H1 (cell line): ENCODE results near the gene CFP. TPM values are rescaled to one million over a fixed set of nuclear protein-coding genes. Genes with fewer than 3 reads are reported as not detected.

ENCODE experiments used
- CTCF ChIA-PET: fragments of 300-600 bp; sonication (Branson Sonifier 250); formaldehyde crosslinking; loops from one replicate; lab custom pipeline; 2021; ENCODE audit not compliant: partially characterized antibody; lab: Charles Lee
- POLR2A ChIA-PET: fragments of 300-600 bp; sonication (Branson Sonifier 250); formaldehyde crosslinking; loops from one replicate; lab custom pipeline; 2021; ENCODE audit warnings: inconsistent platforms; ENCODE audit not compliant: partially characterized antibody; lab: Charles Lee
- DNase-seq, 2 experiments: peaks; one replicate each; pipeline versions ENCODE4 v3.0.0 to v3.0.0-alpha.2; 2010 to 2022; ENCODE audit warnings: low spot score in 2 of 2, low read depth in 1 of 2, mixed read lengths in 1 of 2
- FAIRE-seq: peaks from 2 replicates; lab custom pipeline; 2011; peaks lifted over from hg19 to GRCh38; lab: Jason Lieb, UNC
- H2AFZ ChIP-seq: 2 replicates; pipeline ENCODE4 v1.8.1; 2012; ENCODE audit warnings: low read length, inconsistent platforms
- H2AK5ac ChIP-seq: 2 replicates; pipeline ENCODE4 v1.6.1; 2013; ENCODE audit warnings: low read depth, low read length
- H2BK120ac ChIP-seq: replicated peaks from 2 replicates; pipeline ENCODE3; 2013; ENCODE audit warnings: low read depth, low read length, inconsistent platforms
- H2BK12ac ChIP-seq: 2 replicates; pipeline ENCODE4 v1.6.1; 2013; ENCODE audit warnings: low read depth, low read length
- H2BK15ac ChIP-seq: 2 replicates; pipeline ENCODE4 v1.6.1; 2013; ENCODE audit warnings: low read length
- H2BK20ac ChIP-seq: 2 replicates; pipeline ENCODE4 v1.6.1; 2013; ENCODE audit warnings: low read length
- H2BK5ac ChIP-seq: 2 replicates; pipeline ENCODE4 v1.6.1; 2013; ENCODE audit warnings: low read depth, low read length
- H3K14ac ChIP-seq: 2 replicates; pipeline ENCODE4 v1.6.1; 2013; ENCODE audit warnings: inconsistent platforms; ENCODE audit not compliant: insufficient read length
- H3K18ac ChIP-seq: 2 replicates; pipeline ENCODE4 v1.6.1; 2013; ENCODE audit warnings: low read length; ENCODE audit errors: extremely low read depth
- H3K23ac ChIP-seq: 2 replicates; pipeline ENCODE4 v1.6.1; 2013; ENCODE audit warnings: inconsistent platforms; ENCODE audit not compliant: insufficient read length
- H3K23me2 ChIP-seq: 2 replicates; pipeline ENCODE4 v1.6.1; 2013; ENCODE audit warnings: low read depth, low read length
- H3K27ac ChIP-seq: 2 replicates; pipeline ENCODE4 v1.6.1; 2011; ENCODE audit warnings: low read depth, low read length, inconsistent platforms
- H3K27me3 ChIP-seq, 4 experiments: replicated peaks in 1 of 4; 1 replicate in 1 of 4; 2 replicates in 3 of 4; pipeline versions ENCODE4 v1.6.1 to v1.8.1; 2011 to 2013; ENCODE audit warnings: low read length in 3 of 4, mild to moderate bottlenecking in 3 of 4, inconsistent platforms in 2 of 4, mixed read lengths in 2 of 4, moderate library complexity in 1 of 4; ENCODE audit not compliant: control insufficient read depth in 3 of 4, insufficient read depth in 3 of 4; ENCODE audit errors: extremely low read depth in 1 of 4
- H3K36me3 ChIP-seq, 4 experiments: 2 replicates each; pipeline versions ENCODE4 v1.6.1 to v1.8.1; 2011 to 2013; ENCODE audit warnings: mild to moderate bottlenecking in 4 of 4, low read length in 3 of 4, moderate library complexity in 2 of 4, control low read depth in 1 of 4, inconsistent platforms in 1 of 4; ENCODE audit not compliant: insufficient read depth in 4 of 4, control insufficient read depth in 2 of 4
- H3K4ac ChIP-seq: replicated peaks from 2 replicates; pipeline ENCODE3; 2013; ENCODE audit warnings: low read length, low read depth, mixed read lengths, inconsistent platforms; ENCODE audit not compliant: insufficient read length
- H3K4me1 ChIP-seq, 4 experiments: replicated peaks in 1 of 4; 1 replicate in 1 of 4; 2 replicates in 3 of 4; pipeline versions ENCODE4 v1.6.1 to v1.8.1; 2011 to 2013; ENCODE audit warnings: low read length in 3 of 4, inconsistent platforms in 2 of 4, mixed read lengths in 1 of 4; ENCODE audit not compliant: insufficient read depth in 4 of 4, control insufficient read depth in 3 of 4
- H3K4me2 ChIP-seq, 2 experiments: 2 replicates each; pipeline versions ENCODE4 v1.6.1 to v1.8.1; 2011 to 2013; ENCODE audit warnings: low read depth in 2 of 2, low read length in 2 of 2, control low read depth in 1 of 2, inconsistent platforms in 1 of 2, mild to moderate bottlenecking in 1 of 2; ENCODE audit not compliant: insufficient read depth in 1 of 2
- H3K4me3 ChIP-seq, 4 experiments: fragments of 200-600, 300-600 bp in 1 of 4; sonication (generic), shearing (Covaris generic), sonication (Bioruptor Twin) in 1 of 4; 2 replicates each; pipeline versions ENCODE4 v1.5.1 to v1.8.1; 2011 to 2016; ENCODE audit warnings: low read length in 4 of 4, low read depth in 3 of 4, control low read depth in 2 of 4, inconsistent platforms in 2 of 4, mild to moderate bottlenecking in 2 of 4, mixed read lengths in 1 of 4, moderate library complexity in 1 of 4; ENCODE audit not compliant: insufficient read depth in 2 of 4; ENCODE audit errors: extremely low read depth in 1 of 4
- H3K56ac ChIP-seq: replicated peaks from 2 replicates; pipeline ENCODE3; 2013; ENCODE audit warnings: low read depth, mild to moderate bottlenecking, mixed read lengths, low read length, inconsistent platforms; ENCODE audit not compliant: insufficient read length
- H3K79me1 ChIP-seq: 2 replicates; pipeline ENCODE4 v1.6.1; 2013; ENCODE audit warnings: low read depth, low read length, control low read depth
- H3K79me2 ChIP-seq, 2 experiments: 2 replicates each; pipeline versions ENCODE4 v1.6.1 to v1.8.1; 2012 to 2013; ENCODE audit warnings: low read length in 2 of 2, mild to moderate bottlenecking in 2 of 2, inconsistent platforms in 1 of 2; ENCODE audit not compliant: insufficient read depth in 2 of 2, control insufficient read depth in 1 of 2
- H3K9ac ChIP-seq, 4 experiments: replicated peaks in 1 of 4; 1 replicate in 1 of 4; 2 replicates in 3 of 4; pipeline versions ENCODE4 v1.6.1 to v1.8.1; 2011 to 2013; ENCODE audit warnings: low read depth in 3 of 4, low read length in 3 of 4, control low read depth in 2 of 4, mild to moderate bottlenecking in 2 of 4, moderate library complexity in 2 of 4, inconsistent platforms in 1 of 4; ENCODE audit errors: extremely low read depth in 1 of 4
- H3K9me3 ChIP-seq, 2 experiments: 2 replicates each; pipeline versions ENCODE4 v1.6.1 to v1.8.1; 2012 to 2013; ENCODE audit warnings: mild to moderate bottlenecking in 2 of 2, moderate library complexity in 2 of 2, control low read depth in 1 of 2, inconsistent platforms in 1 of 2, low read depth in 1 of 2, low read length in 1 of 2, mixed read lengths in 1 of 2; ENCODE audit not compliant: insufficient read depth in 2 of 2
- H4K20me1 ChIP-seq, 2 experiments: replicated peaks in 1 of 2; 2 replicates each; pipeline versions ENCODE3 to v1.8.1; 2011 to 2013; ENCODE audit warnings: inconsistent platforms in 2 of 2, low read length in 2 of 2, mild to moderate bottlenecking in 1 of 2; ENCODE audit not compliant: insufficient read depth in 2 of 2, control insufficient read depth in 1 of 2
- H4K5ac ChIP-seq: 2 replicates; pipeline ENCODE4 v1.6.1; 2013; ENCODE audit warnings: low read length, low read depth, mixed read lengths, inconsistent platforms; ENCODE audit not compliant: insufficient read length
- H4K8ac ChIP-seq: 2 replicates; pipeline ENCODE4 v1.8.0; 2013; ENCODE audit warnings: mild to moderate bottlenecking, moderate library complexity, low read length, inconsistent platforms; ENCODE audit not compliant: insufficient read depth; ENCODE audit errors: extremely low read depth
- H4K91ac ChIP-seq: replicated peaks from 2 replicates; pipeline ENCODE3; 2013; ENCODE audit warnings: low read length, mixed read lengths, inconsistent platforms; ENCODE audit not compliant: insufficient read length
- BRCA1 ChIP-seq: IDR thresholded peaks from 2 replicates; pipeline ENCODE4 v1.6.1; 2012; ENCODE audit warnings: low read depth, low read length, improper control_type of control experiment
- NRF1 ChIP-seq: IDR thresholded peaks from 2 replicates; pipeline ENCODE4 v1.6.1; 2011; ENCODE audit warnings: mild to moderate bottlenecking, low read depth, low read length, improper control_type of control experiment
- TAF1 ChIP-seq: IDR thresholded peaks from 2 replicates; pipeline ENCODE4 v1.6.1; 2011; ENCODE audit warnings: mild to moderate bottlenecking, low read depth, low read length
- WGBS, 2 experiments: shearing (Covaris generic) in 1 of 2; methylation state at CpG; one replicate each; pipeline versions ENCODE4 v1.1.6 to v1.1.7; 2013 to 2015; ENCODE audit warnings: low lambda C conversion rate in 2 of 2, mixed read lengths in 2 of 2, inconsistent platforms in 1 of 2, low coverage in 1 of 2, missing lambda C conversion rate in 1 of 2; ENCODE audit not compliant: insufficient replicate concordance in 2 of 2, insufficient coverage in 1 of 2, insufficient read length in 1 of 2; ENCODE audit errors: extremely low coverage in 1 of 2, missing lambda C conversion rate in 1 of 2; 5-methylcytosine and 5-hydroxymethylcytosine counted together
- polyA plus RNA-seq, 7 experiments: library from polyadenylated mRNA; depleted of rRNA in 3 of 7; stranded (reverse) in 5 of 7; unstranded in 2 of 7; fragments of >200 nt in 5 of 7; fragments of 200-250 nt in 2 of 7; gene quantifications; 1 replicate in 5 of 7; 2 replicates in 1 of 7; 4 replicates in 1 of 7; pipeline versions ENCODE4 v1.2.1 to v1.2.3, GENCODE V29; 2011 to 2013; ENCODE audit warnings: missing spikeins in 2 of 7, mixed read lengths in 2 of 7
- total RNA-seq: library from RNA; stranded (reverse); fragmentation: NEBNext Ultra II Directional; extraction: Animal tissue kit (Norgen Biotek cat#: 25700); gene quantifications from 2 replicates; pipeline ENCODE4 v1.2.1, GENCODE V29; 2021

CFP gene
- total and polyA plus RNA-seq, 2 of the 8 experiments (the other 6 are each of a cell fraction or from before 2014, with no cell fraction given): 0.76 to 2.2 TPM

GRCh38 chrX:47578692-47579091, 51.0 kb downstream of the CFP start:
- H3K4me2 ChIP-seq: no peak overlapping the region
- no peak overlapping the region for H2AFZ ChIP-seq
- no peaks in the 10 kb centered on the region for H3K36me3 ChIP-seq
- H3K4me3 ChIP-seq: no peak overlapping the region
- H3K27ac ChIP-seq: no peak overlapping the region
- H2BK15ac ChIP-seq: no peak overlapping the region
- no peak overlapping the region for H2BK120ac ChIP-seq
- H3K4ac ChIP-seq: no peak overlapping the region
- H3K56ac ChIP-seq: no peak overlapping the region
- no peaks in the 10 kb centered on the region for H4K20me1 ChIP-seq
- H3K9me3 ChIP-seq: no peaks in the 10 kb centered on the region
- H3K9ac ChIP-seq: no peak overlapping the region
- 0 out of 2 replicates have a peak overlapping the region, but pooled peaks have one; percentile 17 for H2BK12ac ChIP-seq
- ChIA-PET POLR2A (interaction anchor here (1.2 kb wide), 1 partner anchor 41 kb away, joined by 3 read pairs; the partner anchor contains the start of gene SYN1), CTCF (interaction anchor here (1.2 to 1.6 kb wide), 2 partner anchors 10 to 20 kb away, joined by 4 read pairs; no protein-coding TSS in a partner anchor)
- FAIRE-seq: no peak
- H2BK20ac ChIP-seq: no peak overlapping the region
- no peaks in the 10 kb centered on the region for H3K79me1 ChIP-seq
- TF ChIP-seq NRF1 (no peak), BRCA1 (no peak), TAF1 (no peak)
- no peak overlapping the region for H3K14ac ChIP-seq
- peaks cover 0 to 11% (median 7%) of the 10 kb centered on the region in 4 experiments; a peak in 5 of 7 replicates for H3K4me1 ChIP-seq
- H3K27me3 ChIP-seq: no peaks in the 10 kb centered on the region
- peaks cover 4% of the 10 kb centered on the region; the same call in 1 of the 2 replicates for H3K23me2 ChIP-seq
- no peak overlapping the region for H4K91ac ChIP-seq
- H4K5ac ChIP-seq: no peak overlapping the region
- no peak overlapping the region; the same call in 1 of the 2 replicates for H3K18ac ChIP-seq
- H2BK5ac ChIP-seq: no peak overlapping the region
- H4K8ac ChIP-seq: no peak overlapping the region
- no peak for DNase-seq
- no peak overlapping the region for H3K23ac ChIP-seq
- H2AK5ac ChIP-seq: no peak overlapping the region
- H3K79me2 ChIP-seq: no peaks in the 10 kb centered on the region
- 88% methylated on average over 10 of the region's 16 CpGs; no CpG with 5 or more reads in 1 of the 2 experiments for WGBS, 2 experiments
